ENCODE measurements around the gene CPNE7. TPM values are rescaled to one million over a fixed set of nuclear protein-coding genes. Genes with fewer than 3 reads are reported as not detected.

Gene CPNE7
- total and polyA plus RNA-seq, 2 of the 8 experiments (the other 6 are each of a cell fraction or from before 2014, with no cell fraction given), result 10.0 to 23.7 TPM

GRCh38 chr16:89565506-89566372 lies 9.8 kb upstream of the CPNE7 start (continued):
- TF ChIP-seq MAX (IDR thresholded peaks at IDR 0.05) (peak; percentile 9; the same call in 1 of the 2 replicates), SRF (IDR thresholded peaks at IDR 0.05; ENCODE audit: low read depth, low read length) (no peak), EP300 (IDR thresholded peaks at IDR 0.05; ENCODE audit: borderline replicate concordance in 1 of 2, low read depth in 2 of 2, low read length in 2 of 2) (no peak), TAF1 (IDR thresholded peaks at IDR 0.05; ENCODE audit: low read depth, low read length) (no peak; the same call in 1 of the 2 replicates), CBX8 (IDR thresholded peaks at IDR 0.05; ENCODE audit: borderline replicate concordance, low read depth, low read length) (no peak), ATF3 (IDR thresholded peaks at IDR 0.05; ENCODE audit: insufficient read depth, low read depth, low read length) (peak; percentile 61), USF2 (IDR thresholded peaks at IDR 0.05; ENCODE audit: low read length) (peak; percentile 81), PHF8 (conservative IDR thresholded peaks at IDR 0.05; ENCODE audit: low read depth, low read length) (no peak), POLR2AphosphoS5 (IDR thresholded peaks at IDR 0.05; ENCODE audit: low read depth, low read length) (peak; percentile 78), SAP30 (IDR thresholded peaks at IDR 0.05; ENCODE audit: insufficient read depth, insufficient replicate concordance, low read length) (no peak), NRF1 (IDR thresholded peaks at IDR 0.05; ENCODE audit: low read depth, low read length) (no peak), CTCF (IDR thresholded peaks at IDR 0.05; ENCODE audit: control extremely low read depth in 1 of 3, insufficient read depth in 1 of 3, low read depth in 1 of 3, low read length in 3 of 3) (peak; percentile 65 to 79 (median 76)), CBX5 (IDR thresholded peaks at IDR 0.05; ENCODE audit: low read depth, low read length) (no peak), HDAC2 (IDR thresholded peaks at IDR 0.05; ENCODE audit: borderline replicate concordance in 1 of 2, low read depth in 2 of 2, low read length in 2 of 2) (peak; percentile 37 to 81; a peak in 2 of 4 replicates), POU5F1 (IDR thresholded peaks at IDR 0.05; ENCODE audit: low read depth, low read length) (no peak), TAF7 (optimal IDR thresholded peaks at IDR 0.05; ENCODE audit: borderline replicate concordance, low read depth, low read length) (no peak), SIN3A (conservative IDR thresholded peaks at IDR 0.05 in 1 of 2, IDR thresholded peaks at IDR 0.05 in 1 of 2; ENCODE audit: low read depth in 1 of 2, low read length in 2 of 2) (peak in 1 of 2 experiments; percentile 38; a peak in 2 of 4 replicates)

Measured in H1 (cell line).